NCI-H2029 (cell line): ENCODE measurements around the gene AMBRA1.

Experiments used
- DNase-seq: peaks from one replicate; lab custom pipeline; 2025; lab: John Stamatoyannopoulos, UW

Gene AMBRA1

GRCh38 chr11:46437122-46437689, 156.6 kb downstream of the AMBRA1 start:
- DNase-seq, result no peak

DNA sequence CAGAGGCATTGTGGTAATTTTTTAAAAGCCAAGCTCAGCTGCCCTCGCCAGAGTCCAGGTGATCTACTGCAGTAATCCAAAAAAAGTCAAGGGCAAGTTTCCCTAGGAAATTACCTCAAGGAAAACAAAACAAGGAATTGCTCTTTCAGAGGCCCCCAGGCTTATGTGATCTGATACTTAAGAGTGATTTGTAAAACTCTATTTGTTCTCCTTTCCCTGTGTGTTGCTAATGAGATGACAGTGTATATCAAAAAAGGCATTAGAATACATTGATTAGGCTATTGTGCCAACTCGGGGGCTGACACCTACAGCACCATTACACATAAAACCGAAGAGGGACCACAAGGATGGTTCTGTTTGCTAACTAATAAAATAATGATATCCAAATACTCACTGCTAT, 157.7 kb downstream of the AMBRA1 start:
- DNase-seq, result no peak

DNA sequence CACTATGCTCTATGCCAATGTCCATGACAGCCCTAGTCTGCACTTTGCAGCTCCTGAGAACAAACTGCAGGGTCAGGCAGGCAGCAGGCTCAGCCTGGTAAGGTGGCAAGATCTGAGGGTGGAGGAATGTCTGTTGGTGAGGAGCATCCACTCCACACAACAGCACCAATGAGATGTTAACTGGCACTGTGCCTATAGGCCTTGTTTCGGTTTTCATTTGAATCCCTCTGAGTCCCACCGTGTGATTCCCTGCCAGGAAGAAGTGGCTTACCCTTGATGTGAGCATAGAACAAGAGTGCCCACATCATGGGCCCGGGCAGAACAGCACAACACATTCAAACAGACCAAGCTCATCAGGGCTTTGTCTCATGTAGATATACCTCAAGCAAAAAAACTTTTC, 158.1 kb downstream of the AMBRA1 start:
- peak; percentile 69 for DNase-seq

- no peak for DNase-seq
Measured at GRCh38 chr11:46431211-46431610, 162.6 kb downstream of the AMBRA1 start.

- no peak for DNase-seq
Measured at GRCh38 chr11:46429717-46430116, 164.1 kb downstream of the AMBRA1 start.

GRCh38 chr11:46427364-46427763, 166.5 kb downstream of the AMBRA1 start:
- no peak for DNase-seq

DNA sequence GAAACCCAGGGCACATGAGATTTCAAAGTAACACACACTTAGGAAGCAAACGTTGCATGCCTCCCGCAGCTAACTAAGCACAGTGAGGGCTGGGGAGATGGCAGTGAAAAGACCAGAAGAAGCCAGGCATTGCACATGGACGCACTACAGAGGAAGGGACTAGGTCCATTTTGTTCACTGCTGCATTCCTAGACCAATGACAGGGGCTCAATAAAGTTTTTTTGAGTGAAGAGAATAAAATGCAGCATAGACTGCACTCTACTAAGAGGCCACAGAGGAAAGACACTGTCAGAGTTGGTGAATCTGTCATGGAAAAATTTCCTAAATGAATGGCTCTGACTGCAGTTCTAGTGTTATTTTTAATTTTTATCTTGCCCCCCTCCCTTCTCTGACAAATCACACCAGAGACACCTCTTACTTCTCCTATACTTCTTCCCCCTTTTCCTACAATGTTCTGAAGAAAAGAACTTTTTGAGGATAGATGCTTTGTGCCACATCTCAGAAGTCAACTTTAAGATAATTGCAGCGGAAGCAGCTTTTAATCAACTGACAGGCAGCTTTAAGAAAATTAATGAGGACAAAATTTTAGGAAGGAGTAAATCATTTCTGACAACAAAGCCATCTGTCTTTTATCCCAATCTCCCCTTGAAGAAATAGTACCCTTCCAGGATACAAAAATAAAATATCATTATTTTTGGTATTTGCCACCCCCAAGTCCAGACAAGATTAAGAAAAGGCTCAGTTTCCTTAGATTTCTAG, 167.4 kb downstream of the AMBRA1 start:
- DNase-seq, result no peak

GRCh38 chr11:46422588-46422987, 171.2 kb downstream of the AMBRA1 start:
- DNase-seq, result no peak

DNA sequence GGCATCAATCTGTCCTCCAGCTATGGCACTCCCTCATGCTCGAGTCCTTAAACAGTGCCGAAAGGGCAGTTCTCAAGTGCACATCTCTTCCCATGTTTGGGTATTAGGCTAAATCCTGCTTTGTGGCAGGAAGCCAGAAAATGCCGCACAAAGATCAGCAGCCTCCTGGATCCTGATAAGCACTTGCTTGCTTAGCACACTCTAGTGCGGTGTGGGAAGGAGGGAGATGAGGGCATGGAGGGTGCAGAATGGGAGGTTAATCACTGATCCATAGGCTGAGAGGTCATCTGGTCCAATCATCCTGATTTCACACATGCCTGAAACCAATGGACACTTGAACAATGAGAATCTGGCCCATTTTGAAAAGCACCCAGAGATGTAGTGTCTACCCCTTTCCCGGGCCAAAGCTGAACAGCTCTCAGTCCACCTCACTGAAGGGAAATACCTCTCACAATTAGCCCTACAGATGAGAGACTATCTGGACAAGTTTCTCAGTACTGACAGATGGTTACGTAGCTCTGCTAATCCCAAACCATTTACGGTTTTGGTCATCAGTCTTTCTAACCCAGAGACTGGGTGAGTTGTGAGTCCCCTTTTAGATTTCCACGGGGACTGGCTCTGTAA, 172.5 kb downstream of the AMBRA1 start:
- no peak for DNase-seq

DNA sequence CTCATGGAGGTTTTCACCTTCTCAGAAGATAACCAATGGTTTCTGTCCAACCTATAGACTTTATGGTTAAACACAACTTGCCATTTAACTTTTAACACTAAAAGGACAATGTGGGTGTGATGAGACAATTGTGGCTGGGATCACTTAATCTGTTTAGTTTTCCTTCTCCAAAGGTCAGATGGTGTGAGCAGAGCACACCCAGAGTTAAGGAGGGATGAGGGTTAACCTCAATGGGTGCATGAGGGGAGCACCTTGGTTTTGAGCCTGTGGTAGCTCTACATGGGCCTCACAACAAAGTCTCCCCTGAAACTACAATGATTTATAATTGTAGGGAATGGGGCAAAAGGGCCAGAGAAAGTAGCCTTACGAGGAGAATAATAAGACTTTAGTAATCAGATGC, 173.3 kb downstream of the AMBRA1 start:
- DNase-seq, result no peak

DNA sequence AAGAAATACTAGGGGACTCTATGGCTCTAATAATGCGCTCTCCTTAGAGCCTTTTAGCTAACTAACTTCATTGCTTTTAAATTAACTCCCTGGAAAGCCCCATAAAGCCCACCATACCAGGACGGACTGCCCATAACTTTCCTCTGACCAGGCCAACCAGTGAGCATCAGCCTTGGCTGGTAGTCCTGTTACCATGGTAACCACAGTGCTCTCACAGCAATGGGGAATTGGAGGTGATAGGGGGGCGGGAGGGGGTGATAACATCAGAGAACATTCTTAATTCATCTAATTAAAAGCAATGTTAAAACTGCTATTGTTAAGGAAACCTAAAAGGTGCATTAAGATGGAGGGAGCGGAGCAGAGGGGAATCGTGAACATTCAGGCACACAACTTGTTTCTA, 175.1 kb downstream of the AMBRA1 start:
- no peak for DNase-seq

DNA sequence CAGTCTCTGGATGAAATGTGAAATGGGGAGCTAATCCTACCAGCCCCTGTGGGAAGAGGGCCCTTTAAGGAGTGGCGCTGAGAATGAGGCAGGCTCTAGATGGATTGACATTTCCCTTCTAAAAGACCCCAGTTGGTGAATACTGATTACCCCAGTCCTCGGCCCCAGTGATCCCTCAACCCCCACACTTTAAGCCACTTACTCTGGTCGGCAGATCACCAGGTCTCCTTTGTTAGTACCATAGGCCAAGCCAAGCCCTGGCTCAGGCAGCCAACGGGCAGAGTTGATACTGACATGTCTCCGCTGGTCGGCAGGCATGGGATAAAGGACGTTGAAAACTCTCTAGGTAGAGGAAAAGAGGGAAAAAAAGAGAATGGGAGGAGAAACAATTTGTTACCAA, 176.1 kb downstream of the AMBRA1 start:
- DNase-seq, result no peak

DNA sequence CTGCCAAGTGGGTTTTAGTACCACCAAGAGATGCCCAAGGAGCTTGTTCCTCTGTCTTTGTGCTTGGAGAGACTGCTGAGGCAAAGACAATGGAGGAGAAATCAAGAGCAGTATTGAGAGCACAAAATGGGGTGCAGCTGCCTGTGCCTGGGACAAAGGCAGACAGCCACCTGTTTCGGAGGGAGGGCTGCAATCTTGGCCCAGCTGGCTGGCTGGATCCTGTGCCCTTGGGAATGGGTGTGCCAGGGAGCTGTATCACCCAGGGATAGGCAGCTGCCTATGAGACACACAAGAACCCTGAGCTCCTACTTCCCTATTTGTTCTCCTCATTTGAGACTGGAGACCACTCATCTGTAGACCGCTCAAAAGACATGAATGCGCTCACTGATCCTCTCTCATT, 178.9 kb downstream of the AMBRA1 start:
- no peak for DNase-seq

DNA sequence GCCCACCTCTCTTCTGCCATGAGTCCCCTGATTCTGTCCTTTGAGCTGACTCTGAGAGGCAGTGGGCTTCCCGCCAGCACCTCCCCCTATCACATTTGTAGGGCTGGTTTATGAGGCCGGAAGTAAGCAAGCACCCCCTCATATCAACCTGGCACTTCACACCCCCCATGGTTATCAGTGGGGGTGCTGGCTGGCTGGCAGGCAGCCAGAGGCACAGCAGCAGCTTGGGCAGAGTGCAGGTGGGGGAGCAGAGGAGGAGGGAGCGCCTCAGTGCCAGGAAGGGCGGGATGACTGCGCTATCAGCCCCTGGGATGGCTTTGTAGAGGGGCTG, 179.4 kb downstream of the AMBRA1 start:
- DNase-seq, result no peak

DNA sequence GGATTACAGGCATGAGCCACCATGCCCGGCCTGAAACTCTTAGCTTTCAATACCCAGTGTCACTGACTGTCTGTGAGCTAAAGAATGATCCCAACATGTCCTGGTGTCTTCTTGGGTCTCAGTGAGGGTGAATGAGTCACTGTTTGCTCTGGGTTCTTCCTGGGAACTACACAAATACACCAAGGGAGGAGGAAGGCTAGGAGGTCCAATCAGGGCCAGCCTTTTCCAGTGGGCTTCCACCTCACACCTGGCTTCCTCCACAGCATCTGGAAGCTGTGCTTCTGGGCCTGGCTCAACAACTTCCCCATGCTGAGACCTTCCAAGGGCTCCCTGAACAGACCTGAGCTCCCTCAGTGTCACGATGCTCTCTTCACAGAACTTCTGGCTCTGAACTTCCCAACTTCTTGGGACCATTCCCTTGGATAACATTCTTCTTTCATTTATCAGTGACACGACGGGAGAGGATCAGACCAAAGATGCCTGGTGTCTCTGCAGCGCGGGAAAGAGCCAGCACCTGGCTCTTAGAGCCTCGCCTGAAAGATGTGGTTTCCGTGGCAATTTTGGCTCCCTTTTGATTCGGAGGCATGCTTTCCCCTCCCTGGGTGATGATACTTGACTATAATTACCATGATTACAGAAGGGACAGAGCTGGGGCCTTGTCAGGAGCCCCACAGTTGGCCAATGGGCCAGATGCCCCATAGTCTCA, 179.9 kb downstream of the AMBRA1 start:
- DNase-seq, result peak; percentile 27

DNA sequence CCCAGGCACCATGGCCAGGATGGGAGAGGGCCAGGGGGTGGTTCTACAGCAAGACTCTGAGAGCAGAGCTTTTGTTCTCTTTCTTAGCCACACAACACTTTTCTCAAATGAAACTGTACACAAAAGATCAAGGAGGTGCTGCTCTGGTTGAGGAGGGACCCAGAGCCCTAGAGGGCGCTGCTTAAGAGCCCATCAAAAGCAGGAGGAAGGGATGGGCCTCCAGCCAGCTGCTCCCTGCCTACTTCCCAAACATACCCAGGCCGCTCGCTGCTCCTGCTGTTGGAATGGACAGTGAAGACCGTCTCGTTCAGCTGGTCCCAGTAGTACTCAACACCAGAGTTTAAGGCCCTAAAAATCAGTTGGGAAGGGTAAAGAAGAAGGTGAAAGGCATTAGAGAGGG, 183.8 kb downstream of the AMBRA1 start:
- DNase-seq, result peak; percentile 16

- DNase-seq, result no peak
Measured at GRCh38 chr11:46408407-46408986, 185.3 kb downstream of the AMBRA1 start.

- DNase-seq, result no peak
Measured at GRCh38 chr11:46407635-46408034, 186.2 kb downstream of the AMBRA1 start.

GRCh38 chr11:46404476-46405017, 189.3 kb downstream of the AMBRA1 start:
- DNase-seq, result no peak

GRCh38 chr11:46402957-46403902, 190.6 kb downstream of the AMBRA1 start:
- DNase-seq, result no peak

DNA sequence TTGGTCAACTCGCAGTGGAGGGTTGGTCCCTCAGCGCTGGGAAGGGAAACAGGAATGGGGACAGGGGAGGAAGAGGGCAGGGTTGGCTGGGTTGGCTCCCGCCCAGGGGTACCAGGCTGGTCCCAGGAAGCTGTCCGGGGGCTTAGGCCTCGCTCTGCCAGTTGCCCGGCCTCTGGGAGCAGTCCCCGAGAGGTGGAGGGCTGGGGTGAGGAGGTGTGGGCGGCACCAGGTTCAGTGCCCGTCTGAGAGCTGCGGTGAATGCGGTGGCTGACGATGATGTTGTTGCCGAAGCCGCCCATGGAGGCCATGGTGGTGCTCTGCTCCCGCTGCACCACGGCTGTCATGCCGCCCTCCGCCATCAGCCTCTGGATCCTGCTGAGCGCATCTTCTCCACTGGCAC, 196.3 kb downstream of the AMBRA1 start:
- no peak for DNase-seq
